GM19455 (cell line): ENCODE data around the gene RBM33.
A peak's percentile ranks its signal among the peaks of the same experiment; 100 is the strongest.

Experiments used
- ATAC-seq: cut with Tn5 transposase; IDR thresholded peaks from one replicate; pipeline ENCODE4 v1.9.1; 2021; ENCODE audit not compliant: unreplicated experiment

The RBM33 gene

DNA sequence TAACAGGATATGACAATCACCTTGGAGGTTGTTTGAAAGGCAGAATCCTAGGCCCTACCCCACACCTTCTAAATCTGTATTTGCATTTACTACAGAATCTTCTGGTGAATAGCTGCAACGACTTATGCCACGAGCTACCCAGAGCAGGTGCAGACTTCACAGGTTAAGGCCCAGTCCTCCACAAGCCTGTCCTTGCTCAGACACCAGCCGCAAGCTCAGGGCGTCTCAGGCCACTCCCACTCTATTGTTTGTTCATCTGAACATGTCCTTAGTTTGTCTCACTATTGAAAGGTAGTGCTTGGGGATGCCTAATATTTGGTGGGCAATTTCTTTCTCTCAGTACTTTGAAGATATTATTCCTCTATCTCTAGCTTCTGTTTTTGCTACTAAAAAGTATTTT lies 18.9 kb upstream of the RBM33 start:
- ATAC-seq: no peak

DNA sequence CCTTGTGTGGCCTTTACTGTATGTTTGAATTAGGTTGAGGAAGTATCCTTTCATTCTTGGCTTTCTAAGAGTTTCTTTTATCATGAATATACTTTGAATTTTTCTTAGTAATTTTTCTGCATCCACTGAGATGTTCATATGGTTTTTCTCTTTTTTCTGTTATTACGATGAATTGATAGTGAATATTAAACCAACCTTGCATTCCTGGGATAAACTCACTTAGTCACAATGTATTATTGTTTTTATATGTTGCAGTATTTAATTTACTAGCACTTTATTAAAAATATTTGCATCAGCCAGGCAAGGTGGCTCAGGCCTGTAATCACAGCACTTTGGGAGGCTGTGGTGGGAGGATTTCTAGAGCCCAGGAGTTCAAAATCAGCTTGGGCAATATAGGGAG lies 15.3 kb upstream of the RBM33 start:
- no peak for ATAC-seq

DNA sequence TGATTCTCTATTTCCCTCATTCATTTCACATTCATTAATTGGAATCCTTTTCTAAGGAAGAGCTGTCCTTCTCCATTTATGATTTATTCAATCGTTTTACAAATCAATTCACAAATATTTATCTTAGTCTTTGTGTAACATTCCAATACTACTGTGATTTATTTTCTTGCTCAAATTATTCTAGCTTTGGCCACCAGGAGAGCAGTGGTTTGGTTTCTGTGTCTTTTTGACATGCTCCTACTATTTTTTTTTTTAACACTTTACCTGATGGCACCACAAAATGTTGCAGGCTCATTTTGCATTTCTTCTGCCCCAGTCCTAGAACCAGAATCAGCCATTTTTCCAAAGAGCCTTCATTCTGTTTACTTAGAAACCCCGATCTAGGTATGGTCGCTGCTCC lies 13.3 kb upstream of the RBM33 start:
- ATAC-seq: no peak

DNA sequence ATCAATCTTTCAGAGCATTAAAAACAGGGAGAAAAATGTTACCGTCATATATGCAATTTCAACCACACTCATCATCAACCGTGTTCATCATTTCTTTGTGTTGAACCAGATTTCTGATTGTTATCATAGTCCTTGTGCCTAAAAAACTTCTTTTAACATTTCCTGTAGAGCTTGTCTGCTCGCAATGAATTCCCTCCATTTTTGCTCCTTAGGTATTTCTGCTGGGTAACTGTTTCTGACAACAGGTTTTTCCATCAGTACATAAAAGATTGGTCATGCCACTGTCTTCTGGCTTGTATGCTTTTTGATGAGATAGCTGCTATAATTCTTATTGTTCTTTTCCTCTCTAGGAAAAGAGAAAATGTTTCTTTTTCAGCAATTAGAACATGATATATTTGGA lies 8.6 kb upstream of the RBM33 start:
- no peak for ATAC-seq

DNA sequence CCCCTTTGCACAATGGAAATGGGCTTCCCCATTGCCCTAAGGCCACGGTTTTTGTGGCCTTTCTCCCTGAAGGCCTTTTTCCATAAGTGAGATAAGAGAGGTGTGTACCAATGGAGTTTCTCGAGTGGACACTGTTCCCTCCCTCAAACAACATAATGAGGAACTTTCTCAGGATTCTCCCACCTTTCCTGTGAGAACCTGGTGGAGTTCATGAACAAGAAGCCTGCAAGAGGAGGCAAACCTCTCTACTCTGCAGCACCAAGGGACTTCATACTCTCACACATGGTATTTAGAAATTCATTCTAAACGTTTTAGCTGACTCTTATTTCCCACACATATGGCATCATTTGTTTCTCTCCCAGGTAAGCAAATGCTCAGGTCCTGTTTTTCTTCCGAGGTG lies 7.3 kb upstream of the RBM33 start:
- no peak for ATAC-seq

DNA sequence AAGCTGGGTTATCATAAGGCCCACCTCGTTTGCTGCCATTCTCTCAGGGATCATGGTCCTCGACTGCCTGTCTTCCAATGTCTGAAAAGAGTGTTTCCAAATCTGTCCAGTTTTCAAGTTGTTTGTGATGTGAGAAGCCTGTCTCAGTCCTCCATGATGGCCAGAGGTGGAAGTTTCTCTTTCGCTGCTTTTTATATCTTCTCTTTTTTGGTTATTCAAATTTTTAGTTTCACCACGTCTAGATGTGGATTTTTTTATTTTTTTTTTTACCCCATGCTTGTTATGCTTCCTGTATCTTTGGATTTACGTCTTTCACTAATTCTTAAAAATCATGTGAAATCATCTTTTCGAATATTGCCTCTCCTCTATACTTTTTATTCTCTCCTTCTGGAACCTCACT lies 6.1 kb upstream of the RBM33 start:
- ATAC-seq: no peak

DNA sequence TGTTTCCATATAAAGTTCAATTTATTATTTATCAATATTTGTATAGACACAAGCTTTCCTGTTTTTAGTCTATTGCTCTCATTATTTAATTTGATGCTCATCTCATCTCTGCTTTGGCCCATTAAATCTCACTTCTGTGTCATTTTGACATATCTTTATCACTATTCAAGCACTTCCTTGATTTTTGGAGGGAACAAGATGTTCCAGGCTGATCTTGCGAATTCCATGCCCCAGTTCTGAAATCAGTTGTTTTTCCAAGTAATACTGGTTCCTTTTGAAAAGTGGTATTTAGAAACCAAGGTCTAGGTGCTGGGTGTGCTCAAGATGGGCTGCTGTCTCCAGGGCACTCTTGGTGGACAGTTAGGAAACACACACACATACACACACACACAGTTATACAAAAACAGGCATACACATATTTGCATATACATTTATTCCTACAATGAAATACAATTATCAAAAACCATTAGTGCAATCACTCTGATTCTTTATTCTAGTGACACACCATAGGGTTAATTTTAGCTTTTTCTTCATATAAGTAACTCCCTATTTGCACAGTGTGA lies 4.4 kb upstream of the RBM33 start:
- no peak for ATAC-seq

DNA sequence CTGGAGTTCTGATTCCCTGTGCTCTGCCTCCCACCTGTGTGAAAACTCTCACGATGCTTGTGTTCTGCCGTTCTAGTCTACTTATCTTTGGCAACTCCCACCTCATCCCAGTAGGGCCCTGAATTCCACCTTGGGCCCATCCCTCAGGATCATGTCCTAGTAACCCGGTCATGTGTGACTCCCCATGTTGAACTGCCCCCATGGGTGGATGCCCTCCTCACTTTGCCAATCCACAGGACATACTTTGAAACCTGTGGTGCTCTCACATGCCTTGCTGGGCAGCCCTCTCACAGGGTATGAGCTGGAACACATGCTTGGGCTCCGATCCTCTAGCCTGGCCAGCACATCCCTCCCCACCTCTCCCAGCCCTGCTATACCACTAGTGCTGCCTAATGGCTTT lies 3.8 kb upstream of the RBM33 start:
- no peak for ATAC-seq

DNA sequence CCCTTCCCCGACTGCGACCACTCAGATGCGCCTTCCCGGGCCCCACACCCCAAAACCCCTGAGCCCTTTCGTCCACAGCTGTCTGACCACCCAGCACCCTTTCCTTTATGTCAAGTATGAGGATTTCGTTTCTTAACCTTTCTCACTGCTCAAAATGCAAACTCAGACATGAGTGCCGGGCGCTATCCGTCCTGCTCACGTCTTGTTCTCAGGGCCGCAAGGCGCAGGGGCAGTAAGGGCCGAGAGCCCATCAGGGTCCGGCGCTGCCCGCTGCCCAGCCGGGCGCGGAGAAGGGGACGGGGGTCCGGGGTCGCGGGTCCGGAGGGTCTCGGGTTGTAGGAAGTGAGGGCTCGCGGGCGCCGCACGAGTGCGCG lies 670 bp upstream of the RBM33 start:
- no peak for ATAC-seq

DNA sequence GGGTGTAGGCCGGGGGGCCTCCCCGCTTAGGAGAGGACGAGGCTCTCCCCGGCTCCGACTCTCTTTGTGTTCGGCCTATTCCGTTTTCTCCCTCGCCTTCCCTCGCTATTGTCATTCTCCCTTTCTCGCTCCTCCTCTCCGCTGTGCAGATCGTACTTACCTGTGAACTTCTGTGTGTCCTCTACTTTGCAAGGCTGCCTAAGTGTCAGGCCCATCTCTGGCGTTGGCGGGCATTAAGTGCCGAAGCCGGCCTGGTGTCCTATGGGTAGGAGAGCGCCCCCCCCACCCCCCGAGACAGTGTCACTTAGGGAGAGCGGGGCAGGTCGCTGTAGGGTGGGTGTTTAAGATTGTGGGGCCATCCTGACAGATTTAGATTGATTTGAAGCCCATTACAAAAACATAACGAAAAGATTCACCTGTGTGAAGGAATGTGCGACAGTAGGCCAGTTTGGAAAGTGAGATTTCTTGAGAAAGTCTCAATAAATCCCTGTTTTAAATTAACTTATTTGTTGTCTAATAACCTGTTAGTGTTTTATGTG lies 579 bp downstream of the RBM33 start:
- peak; percentile 30 for ATAC-seq

DNA sequence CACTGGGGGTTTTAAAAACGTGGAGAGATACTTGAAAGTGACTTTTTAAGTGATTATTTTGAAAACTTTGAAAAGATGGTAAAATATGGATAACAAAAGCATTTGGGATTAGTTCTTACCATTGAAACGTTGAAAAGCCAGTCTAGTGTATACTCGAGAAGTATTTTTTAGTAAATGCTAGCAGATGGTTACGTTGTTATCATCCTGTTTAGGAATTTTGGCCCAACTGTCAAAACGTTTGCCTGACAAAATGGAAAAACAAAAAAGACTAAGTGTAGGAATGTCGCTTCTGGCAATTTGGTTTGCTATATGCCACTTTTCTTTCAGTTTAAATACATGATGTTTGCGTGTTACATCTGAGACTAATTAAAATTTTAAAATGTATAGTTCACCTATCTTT lies 1.2 kb downstream of the RBM33 start:
- no peak for ATAC-seq

DNA sequence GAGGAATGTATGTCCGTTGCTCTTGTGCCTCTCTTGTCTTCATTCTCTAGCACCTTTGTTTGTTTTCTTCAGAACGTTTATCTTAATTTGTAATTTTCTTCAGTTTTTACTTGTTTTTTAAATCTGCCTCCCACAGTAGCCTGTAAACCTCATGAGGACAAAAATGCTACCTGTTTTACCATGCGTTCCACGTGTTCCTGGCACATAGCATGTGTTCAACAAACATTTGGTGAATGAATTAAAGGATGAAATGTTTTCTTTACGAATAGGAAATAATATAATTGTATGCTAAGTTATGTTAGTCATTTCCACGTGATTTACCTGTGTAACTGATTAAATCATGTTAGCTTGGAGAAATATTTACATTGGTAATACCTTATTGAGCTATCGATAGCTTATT lies 2.2 kb downstream of the RBM33 start:
- no peak for ATAC-seq

DNA sequence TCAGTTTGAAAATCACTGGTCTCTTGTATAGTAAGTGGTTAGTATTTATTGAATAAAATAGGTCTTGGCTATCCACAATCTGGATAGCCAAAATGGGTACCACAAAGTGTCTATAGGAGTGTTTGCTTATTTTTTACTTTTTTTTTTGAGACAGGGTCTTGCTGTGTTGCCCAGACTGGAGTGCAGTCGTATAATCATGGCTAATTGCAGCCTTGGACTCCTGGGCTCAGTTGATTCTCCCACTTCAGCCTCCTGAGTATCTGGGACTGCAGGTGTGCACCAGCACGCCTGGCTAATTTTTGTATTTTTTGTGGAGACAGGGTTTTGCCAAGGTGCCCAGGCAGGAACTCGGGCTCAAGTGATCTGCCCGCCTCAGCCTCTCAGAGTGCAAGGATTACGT lies 2.8 kb downstream of the RBM33 start:
- no peak for ATAC-seq

DNA sequence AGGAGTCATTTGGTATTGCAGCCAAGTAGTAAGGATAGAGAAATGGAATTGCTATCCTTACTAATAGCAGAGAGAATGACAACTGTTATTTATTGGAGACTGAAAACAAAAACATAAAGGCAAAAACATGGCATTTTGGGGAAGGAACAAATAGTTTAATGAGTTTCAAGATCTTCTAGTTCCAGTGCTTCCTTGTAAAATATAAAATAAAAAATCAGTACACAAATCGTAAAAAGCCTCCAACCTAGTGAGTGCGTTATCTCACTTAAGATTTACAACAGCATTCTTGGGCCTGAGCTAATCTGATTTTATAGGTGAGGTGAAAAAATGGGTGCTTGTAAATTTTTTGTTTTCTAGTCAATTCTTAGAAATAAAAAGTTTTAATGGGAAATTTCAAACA lies 3.3 kb downstream of the RBM33 start:
- ATAC-seq: no peak

DNA sequence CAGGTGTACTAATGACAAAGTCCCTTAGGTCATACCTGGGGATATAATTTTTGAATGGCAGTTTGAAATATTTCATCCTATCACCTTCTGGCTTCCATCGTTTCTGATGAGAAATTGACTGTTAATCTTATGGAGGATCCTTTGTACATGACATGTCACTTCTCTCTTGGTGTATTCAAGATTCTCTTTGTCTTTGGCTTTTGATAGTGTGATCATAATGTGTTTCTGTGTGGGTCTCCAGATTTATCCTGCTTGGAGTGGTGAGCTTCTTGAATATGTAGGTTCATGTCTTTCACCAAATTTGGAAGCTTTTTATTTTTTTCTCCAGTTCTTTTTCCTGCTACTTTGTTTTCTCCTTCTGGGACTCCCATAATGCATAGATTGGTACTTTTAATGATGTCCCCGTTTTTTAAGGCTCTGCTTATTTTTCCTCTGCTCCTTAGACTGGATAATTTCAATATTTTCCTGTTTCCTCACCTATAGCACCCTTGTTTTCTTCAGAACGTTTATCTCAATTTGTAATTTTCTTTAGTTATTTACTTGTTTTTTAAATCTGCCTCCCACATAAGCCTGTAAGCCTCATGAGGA lies 4.4 kb downstream of the RBM33 start:
- ATAC-seq: no peak

DNA sequence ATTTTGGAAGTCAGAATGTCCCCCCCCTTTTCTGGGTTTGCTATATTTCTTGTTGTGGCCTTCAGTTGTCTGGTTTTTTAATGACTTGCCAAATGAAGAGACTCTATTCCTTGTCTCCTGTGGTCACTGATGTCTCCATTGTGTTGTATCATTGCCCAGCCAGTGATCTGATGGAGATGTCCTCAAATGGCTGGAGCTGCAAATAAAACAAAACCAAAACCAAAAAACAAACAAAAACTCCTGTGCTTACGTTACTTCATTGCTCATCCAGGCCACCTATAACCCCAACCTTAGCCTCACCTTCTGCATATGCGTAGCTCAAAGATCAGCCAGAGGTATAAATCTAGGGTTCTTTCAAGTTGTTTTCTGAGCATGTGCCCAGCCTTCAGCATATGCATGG lies 5.1 kb downstream of the RBM33 start:
- ATAC-seq: no peak

DNA sequence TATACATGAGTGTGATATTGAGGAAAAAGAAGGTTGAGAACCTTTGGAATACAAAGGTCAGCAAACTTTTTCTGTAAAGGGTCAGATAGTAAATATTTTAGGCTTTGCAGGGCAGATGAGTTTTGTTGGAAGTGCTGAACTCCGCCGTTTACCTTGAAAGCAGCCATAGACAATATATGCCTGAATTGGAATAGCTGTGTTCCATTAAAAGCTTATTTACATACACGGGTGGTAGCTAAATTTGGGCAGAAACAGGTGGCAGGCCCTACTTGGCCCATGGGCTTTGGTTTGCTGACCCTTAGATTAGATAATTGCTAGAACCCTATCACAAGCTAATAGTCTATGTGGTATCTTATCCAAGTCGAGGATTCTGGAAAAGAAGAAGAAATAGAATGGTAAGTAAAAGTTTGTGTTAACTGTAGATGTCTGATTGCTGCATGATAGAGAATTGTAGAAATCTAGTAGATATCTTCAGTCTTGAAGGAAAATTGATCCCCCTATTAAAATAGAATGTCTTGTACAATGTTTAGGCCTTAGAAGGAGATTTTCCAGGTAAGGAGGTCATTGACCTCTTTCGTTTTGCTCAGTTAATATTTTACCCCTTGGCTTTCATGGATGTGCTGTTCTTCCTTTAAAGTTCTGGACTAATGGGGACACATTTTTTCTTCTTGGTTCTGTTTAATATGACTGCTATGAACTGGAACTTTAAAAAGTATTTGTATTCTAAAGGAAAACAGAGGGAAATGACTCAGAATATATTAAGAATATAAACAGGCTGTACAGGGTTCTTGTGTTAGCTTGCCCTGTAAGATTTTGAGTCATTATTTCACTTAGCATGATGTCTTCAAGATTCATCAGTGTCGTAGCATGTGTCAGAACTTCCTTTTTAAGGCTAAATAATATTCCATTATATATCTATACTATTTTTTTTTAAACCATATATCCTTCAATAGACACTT lies 8.0 kb downstream of the RBM33 start:
- no peak for ATAC-seq

DNA sequence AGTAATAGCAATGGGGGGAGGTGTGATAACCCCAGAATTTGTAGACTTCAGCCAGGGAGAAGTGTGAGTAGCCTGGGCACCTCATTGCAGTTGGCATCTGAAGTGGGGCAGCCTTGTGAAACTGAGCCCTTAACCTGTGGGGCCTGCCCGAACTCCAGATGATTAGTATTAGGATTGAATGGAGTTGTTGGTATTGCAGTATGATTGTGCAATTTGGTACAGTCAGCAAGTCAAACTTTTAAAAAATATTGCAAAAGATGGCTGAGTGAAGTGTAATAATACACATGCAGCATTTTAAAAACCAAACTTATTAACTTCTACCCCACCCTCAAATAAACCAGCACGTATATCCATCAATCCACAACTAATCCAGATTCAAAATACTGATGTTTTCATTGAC lies 9.3 kb downstream of the RBM33 start:
- ATAC-seq: no peak

DNA sequence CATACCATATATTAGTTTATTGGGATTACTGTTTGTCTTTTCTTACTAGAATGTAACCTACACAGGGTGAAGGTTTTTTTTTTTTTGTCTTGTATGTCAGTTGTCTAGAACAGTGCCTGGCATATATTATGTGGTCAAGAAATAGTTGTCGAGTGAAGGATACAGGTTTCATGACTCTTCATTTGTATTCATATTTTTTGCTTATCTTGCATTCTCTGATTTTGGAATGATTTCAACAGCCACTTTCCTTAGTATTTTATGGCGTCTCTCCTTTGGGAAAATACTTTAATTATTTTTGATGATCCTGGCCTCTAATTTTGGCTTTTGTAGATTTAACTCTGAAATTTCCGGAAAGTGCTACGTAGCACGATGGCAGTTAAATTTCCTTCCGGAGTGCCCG lies 12.4 kb downstream of the RBM33 start:
- no peak for ATAC-seq

DNA sequence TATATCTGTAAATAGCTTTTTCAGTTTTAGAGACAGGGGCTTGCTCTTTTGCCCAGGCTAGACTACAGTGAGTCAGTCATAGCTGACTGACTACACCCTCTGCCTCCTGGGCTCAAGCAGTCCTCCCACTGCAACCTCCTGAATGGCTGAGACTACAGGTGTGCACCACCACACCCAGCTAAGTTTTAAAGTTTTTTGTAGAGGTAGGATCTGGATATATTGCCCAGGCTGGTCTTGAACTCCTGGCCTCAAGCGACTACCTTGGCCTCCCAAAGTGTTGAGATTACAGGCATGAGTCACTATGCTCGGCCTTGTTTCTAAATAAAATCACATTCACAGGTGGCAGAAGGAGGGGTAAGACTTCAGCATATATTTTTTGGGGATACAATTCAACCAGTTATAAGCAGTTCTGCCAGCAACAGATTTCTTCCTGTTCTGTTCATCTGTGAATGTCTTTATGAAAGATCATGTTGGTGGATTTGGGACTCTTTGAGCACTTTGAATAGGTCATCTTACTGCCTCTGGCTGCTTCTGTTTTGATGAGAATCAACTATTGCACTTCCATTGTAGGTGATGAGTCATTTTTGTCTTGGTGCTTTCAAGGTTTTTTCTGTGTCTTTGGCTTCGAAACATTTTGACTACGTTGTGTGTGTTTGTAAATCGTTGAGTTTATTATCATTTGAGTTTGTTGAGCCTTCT lies 15.7 kb downstream of the RBM33 start:
- peak; percentile 80 for ATAC-seq

DNA sequence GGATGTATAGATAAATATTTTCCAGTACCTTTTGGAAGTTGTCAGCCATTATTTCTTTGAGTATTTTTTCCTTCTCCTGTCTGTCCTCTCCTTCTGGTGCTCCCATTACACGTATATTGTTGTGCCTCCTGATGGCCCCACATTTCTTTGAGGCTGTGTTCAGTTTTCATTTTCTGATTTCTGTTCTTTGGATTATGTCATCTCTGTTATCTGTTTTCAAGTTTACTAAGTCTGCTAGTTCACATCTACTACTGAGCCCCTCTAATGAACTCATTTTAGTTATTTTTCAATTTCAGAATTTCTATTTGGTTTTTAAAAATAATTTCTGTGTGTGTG lies 16.3 kb downstream of the RBM33 start:
- ATAC-seq: peak; percentile 81
